OCI-LY1 (cell line): ENCODE data around the gene FRS3.

ENCODE experiments used
- EZH2 ChIP-seq: fragments of 200-600 bp; sonication (generic), shearing (Covaris generic); IDR thresholded peaks from 2 replicates; pipeline ENCODE4 v1.8.0; 2017; ENCODE audit warnings: borderline replicate concordance, mixed run types, mild to moderate bottlenecking, antibody characterized with exemption, low read length, moderate library complexity, mixed read lengths
- TF ChIP-seq, protein P1 (sequence below): fragments of 200-600 bp; sonication (generic), shearing (Covaris generic); IDR thresholded peaks from 2 replicates; pipeline ENCODE4 v1.5.1; 2017; ENCODE audit warnings: mild to moderate bottlenecking, antibody characterized with exemption, low read length, moderate library complexity, mixed read lengths

DNA sequence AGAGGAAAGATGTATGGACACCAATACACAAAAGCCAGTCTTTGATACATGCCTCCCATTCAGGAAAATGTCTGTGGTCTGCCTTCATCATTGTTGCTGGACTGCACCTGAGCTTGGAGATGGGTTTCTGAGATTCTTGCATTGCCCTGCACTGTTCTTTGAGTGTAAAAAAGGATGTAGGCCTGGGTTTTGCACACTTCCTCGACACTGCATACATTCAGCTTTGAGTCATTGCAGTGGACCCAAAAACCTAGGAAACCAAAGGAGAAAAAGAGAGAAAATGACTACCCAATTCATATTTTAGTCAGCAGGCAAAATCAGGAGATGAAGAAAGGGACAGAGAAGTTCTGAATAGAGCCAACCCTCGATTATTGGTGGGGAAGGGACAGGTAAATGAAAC lies 16.8 kb upstream of the FRS3 start:
- TF ChIP-seq, protein P1, sequence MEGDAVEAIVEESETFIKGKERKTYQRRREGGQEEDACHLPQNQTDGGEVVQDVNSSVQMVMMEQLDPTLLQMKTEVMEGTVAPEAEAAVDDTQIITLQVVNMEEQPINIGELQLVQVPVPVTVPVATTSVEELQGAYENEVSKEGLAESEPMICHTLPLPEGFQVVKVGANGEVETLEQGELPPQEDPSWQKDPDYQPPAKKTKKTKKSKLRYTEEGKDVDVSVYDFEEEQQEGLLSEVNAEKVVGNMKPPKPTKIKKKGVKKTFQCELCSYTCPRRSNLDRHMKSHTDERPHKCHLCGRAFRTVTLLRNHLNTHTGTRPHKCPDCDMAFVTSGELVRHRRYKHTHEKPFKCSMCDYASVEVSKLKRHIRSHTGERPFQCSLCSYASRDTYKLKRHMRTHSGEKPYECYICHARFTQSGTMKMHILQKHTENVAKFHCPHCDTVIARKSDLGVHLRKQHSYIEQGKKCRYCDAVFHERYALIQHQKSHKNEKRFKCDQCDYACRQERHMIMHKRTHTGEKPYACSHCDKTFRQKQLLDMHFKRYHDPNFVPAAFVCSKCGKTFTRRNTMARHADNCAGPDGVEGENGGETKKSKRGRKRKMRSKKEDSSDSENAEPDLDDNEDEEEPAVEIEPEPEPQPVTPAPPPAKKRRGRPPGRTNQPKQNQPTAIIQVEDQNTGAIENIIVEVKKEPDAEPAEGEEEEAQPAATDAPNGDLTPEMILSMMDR, result no peak
- no peak for TF ChIP-seq EZH2
